SHP77 (cell line): ENCODE measurements around the gene MACROH2A1.

Experiments
- DNase-seq, 2 experiments: peaks; one replicate each; lab custom pipeline; 2025; lab: John Stamatoyannopoulos, UW

The MACROH2A1 gene

DNA sequence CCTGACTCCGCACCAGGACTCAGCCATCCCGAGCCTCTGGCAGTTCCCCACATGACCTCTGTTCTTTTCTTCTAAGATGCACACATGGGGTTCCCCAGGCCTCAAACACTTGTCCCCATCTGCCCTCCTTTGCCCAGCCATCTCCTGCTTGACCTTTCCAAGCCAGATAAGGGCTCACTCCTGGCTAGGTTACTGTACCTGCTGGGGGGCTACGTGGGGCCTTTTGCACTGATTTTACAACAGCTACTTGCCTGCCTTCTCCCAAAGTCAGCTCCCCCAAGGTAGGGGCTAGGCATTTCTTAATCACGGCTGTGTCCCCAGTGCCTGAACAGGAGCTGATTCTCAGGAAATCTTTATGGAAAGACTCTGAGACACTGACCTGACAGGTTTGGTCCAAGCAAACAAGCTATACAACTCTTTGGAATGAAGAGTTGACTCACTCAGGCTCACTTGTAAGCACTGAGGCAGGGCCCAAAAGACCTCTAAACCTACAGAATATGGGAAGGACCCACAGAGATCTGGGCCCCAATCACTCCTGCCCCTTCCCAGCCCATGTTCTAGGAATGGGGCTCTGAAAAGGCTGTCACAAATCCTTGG is 2.5 kb downstream of the MACROH2A1 start:
- DNase-seq = no peak

DNA sequence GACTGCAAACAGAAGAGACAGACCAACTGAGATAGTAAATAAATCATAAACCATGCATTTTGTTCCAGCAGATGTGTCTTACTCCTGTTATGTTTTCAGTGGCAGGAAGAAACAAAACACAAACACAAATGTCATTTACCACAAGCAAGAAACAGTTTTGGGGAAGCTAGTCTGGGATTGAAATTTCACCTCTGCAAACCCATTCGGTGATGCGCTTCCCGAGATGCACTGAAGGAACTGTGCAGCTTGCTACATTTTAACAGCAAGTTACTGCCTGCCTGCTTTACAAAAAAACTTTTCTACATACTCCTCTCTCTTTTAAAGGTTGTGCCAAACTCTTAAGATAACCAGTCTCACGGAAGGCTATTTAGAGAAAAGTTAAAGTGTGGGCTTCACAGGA is 3.2 kb downstream of the MACROH2A1 start:
- no peak for DNase-seq

DNA sequence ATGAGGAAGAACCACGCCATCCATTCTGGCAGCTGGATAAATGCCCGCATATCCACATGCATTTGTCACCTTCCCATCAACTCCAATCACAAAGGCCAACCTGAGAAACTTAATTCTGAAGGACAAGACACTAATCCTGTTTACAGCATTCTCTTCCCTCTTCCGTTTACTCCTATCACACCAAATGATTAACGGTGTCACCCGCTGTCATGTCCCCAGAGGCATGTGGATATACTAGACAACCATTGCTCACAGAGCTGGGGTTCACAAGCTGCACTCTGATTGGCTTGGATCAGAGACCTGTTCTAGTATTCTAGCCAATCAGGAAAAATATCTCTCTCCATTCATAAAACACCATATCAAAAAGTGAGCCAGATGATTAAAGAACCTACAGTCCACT is 3.6 kb downstream of the MACROH2A1 start:
- DNase-seq = no peak

DNA sequence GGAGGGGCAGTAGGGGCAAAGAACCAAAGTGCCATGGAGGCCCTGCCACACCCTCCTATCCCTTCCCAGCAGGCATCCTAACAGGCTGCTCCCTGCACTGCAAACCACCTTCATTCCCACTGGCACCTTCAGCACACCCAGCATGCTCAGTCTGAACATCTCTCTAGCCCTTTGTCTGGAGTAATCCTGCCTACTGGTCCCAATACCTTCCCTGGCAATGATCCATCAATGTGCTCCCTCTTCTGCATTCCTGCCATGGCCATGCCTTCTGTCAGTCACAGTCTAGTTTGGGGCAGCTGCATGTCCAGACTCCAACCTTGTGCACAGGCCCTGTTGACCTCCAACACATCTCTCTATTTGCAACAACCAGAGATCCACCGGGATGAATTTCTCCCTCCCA is 4.9 kb downstream of the MACROH2A1 start:
- DNase-seq = no peak

DNA sequence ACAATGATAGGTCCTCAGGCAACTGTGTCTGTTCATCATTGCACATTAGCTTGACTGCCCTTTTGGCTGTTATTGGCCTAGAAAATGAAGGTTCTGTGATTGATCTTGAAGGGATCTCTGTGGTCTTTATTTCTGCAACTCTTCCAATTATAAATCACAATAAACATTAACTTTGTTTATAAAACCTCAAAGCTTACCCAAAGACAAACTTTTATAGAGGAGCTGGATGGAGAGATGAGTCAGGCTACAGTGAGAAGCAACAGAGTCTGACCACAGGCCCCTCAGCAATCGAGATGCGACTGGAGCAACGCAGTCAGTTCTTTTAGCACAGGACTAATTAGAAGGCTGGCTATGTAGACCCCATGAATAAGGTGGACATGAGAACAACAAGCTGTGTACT is 5.3 kb downstream of the MACROH2A1 start:
- DNase-seq = no peak

DNA sequence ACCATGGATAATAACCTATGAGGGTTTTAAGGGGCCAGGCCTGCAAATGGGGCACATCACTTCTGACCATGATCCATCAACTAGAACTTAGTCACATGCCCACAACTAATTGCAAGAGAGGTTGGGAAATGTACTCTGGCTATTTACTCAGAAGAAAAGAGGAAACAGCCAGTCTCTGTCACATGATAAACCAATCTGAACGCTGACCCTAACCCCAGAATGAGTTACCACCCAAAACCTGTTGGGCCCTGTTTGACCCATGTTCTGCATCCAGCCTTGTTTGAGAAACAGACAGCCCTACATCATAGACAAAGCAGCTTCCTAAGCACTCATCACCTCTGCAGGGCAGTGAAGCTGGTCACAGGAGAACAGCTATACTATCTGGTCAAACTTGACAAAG is 5.8 kb downstream of the MACROH2A1 start:
- DNase-seq = no peak

DNA sequence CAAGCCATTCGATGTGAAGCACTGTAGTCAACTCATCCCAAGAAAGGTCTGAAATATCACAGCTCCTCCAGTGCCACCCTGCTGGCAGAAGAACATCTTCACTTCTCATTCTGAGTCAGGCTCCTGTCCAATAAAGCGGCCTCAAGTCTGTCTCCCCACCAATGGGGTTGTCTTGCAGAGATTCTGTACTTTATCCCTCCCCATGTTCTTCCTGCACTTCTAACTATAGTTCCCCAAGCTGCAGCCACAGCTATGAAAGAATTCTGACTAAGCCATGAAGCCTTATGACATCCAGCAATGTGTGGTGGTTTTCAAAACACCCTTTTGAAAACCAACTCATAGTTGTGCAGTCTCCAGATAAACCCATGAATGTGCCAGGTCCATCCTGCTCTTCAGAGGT is 6.8 kb downstream of the MACROH2A1 start:
- DNase-seq = no peak

DNA sequence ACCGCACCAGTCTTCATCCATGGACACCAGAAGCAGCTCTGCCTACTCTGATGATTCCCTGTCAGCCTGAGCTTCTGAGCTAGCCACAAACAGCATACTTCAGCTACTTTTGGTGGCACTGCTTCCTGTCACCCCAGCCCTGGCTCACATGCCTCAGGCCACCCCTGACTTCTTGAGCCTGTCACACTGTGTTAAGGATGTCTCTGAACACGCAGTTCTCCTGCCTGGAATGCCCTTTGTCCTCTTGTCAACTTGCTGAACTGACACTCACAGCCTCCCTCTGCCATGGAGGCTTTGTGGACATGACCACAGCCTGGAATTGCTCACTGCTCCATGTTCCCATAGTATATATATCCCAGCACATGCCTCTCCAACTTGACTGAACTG is 7.2 kb downstream of the MACROH2A1 start:
- DNase-seq = no peak

DNA sequence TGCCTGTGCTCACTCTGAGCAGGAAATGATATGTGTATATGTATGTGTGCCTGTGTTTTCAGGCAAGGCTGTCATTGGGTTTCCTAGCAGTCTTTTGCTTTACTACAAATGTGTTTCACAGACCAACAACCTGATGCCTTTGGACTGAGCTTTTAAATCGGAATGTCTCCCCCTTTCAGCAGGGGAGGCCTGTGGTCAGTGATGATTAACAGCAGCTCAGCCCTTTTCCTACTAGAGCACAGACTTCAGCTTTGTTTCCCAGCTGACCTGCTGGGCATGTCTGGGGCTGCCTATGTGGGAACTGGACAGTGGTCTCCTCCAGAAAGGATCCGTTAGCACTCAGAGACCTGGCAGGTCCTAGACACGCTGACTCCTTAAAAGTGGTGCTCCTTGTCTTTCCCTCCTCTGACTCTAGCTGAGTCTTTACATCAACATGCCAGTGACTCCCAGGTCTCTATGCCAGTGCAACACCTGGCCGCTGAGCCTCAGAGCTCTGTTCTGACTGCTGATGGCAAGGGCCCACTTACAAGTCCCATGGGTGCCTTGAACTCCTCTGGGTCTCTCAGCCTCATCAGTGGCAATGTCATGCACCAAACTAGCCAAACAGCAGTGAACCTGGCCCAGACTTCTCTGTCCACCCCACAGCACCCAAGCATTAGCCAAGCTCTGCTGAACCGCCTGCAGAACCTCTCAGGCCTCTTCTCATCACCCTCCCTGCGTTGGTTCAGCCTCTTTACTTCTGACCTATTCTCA is 7.7 kb downstream of the MACROH2A1 start:
- no peak for DNase-seq

DNA sequence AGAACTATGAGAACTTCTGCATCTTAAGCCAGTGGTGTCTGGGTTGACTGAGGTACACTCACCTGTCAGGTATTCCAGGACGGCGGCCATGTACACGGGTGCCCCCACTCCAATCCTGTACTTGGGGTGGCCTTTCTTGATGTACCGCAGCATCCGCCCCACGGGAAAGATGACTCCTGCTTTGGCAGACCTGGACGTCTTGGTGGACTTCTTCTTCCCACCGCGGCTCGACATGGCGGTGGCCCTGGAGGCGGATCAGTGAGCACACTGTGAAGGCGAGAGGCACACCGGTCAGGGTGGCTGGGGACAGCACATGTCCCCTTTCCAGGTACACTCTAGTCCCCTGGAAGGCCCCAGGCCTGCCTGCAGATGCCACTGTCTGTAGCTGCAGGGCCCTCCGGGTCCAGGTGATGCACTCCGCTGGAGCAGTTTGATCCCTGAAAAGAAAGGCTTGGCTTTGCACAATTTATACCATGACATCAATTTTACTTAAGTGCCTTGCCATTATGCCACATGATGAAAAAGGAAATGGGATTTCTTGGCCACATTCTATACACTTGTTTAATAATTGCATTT is 10.1 kb downstream of the MACROH2A1 start:
- no peak for DNase-seq

DNA sequence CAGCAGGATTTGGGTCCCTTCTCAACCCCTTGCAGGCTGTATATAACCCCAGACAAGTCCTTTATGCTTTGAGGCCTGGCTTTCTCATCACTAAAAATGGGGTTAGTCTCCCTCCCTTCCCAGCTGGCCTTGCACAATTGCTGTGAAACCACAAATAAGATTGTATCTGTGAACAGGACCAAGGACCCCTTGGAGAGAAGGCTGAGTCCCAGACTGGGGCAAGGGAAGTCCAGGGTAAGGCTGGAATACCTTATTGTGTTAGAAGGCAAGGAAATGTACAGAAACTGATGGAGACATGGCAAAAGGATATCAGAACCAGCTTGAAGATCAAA is 11.4 kb downstream of the MACROH2A1 start:
- no peak for DNase-seq

DNA sequence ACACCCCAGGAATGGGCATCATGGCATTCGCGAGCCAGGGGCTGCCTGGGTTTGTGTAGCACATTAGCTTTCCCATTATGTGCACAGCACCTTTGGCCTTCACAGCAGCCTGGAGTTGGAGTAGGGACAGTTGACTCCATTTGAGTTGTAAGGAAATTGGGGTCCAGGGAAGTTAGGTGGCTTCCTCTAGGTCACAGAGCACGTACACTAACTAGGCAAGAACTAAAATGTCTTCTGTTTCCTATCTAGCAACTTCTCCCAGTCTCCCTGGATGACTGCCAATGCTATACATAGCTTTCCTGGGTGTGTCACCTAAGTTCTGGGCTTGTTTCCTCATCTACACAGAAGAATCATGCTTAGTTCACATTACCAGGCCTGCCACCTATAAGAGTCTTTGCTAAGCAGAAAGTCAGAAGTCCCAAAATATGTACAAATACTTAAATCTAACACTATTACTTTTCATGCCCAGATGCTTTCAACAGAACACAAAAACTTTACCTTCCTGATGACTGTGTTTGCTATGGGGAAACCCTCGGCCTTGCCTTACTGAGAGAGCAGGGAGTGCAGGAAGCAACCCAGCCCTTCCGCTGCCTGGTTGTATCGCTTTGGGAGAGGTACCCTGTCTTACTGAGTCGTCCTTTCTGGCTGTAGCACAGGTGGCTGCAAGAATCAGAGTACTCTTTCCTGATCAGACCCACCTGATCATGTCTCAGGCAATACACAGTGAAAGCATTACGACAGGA is 12.0 kb downstream of the MACROH2A1 start:
- DNase-seq = no peak

DNA sequence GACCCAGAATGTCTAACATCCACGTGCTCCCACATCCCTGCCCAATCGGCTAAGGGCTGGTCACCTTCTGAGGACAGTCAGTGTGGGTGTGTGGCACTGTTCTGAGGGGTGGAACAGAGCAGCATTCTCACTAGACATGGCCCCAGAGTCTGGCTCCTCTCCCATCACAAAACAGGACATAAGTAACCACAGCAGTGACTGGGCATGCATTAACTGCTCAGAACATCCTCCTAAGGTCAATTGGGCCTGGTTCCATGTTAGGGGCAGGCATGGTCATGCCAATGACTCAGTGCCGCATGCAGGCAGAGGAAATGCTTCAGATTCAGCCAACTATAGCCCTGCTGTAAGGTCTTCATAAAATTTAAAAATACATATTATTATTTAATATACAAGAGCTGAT is 12.9 kb downstream of the MACROH2A1 start:
- no peak for DNase-seq

DNA sequence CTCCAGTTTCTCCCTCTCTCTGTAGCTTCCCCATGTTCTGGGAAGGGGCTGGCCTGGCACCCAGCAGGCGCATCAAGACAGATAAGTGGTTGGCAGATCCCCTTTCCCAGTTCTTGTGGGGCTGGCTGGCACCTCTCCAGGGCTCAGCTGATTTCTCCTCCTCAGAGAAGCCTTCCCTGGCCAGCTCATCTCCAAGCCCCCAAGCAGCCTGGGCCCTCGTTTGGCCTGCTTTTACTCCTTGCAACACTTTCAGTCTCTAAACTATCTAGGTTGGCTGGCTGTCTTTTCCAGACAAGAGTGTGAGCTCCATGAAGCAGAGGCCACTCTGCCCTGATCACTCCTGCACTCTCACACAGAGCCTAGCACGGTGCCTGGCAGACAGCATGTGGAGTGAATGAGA is 13.5 kb downstream of the MACROH2A1 start:
- no peak for DNase-seq

DNA sequence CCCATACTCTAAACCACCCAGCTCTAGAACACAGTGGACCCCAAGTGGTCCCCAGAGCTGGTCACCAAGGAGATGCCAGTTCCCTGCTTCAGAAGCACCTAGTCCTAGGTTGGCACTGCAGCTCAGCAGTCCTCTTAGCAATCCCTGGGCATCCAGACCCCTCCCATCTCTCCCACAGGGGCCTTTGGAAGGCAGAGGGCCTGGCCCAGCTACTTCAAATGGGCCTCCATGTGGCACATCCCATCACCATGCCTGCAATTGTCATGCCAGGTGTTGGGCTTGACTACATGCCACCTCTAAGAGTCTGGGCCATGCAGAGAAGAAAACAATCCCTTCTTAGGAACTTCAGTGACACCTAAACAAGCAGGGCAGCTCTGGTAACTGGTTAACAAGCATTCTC is 14.1 kb downstream of the MACROH2A1 start:
- no peak for DNase-seq

DNA sequence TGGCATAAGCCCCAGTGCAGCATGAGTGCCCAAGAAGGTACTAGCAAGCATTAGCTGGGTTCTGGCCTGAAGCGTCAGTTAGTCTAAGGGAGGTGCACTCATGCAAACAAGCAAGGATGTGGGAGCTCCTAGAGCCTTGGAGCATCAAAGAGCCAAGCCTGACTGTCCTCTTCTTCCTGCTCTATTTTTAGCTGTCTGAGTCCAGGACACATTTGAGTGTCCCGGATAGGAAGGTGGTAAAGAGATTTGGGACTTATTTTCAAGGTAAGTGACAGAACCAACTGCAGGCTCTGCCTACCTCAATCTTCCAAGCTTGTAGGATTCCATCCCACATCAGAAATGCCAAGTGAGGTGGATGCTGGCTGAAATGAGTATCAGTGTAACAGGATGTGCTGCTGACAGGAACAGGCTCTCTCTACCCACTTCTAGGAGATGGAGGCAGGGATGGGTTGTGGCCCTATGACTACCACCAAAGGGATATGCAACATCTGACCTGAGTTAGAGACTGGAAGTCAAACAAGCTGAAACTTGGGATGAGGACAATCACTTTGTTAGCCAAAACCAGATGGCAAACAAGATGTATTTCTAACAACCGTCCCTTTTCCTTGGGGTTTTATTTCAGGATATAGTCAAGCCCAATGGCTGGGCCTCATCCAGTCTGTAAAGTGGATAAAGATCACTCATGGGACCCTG is 15.1 kb downstream of the MACROH2A1 start:
- no peak for DNase-seq

DNA sequence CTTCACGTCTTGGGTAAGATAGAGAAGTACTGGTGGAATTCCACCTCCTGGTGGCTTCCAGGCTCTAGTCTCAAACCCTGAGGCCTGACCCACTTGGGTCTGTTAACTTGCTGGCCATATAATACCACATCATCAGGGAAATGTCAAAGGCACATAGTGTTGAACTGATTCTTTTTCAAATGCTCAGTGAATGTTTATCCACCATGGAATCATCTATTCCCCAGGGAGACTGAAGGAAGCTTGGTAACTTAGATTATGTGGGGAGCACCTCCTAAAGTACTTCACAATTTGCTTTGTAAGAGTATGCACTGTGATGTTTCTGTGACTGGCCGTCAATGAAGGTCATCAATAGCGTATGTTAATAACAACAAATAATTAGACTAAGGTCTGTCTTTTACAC is 16.1 kb downstream of the MACROH2A1 start:
- DNase-seq = no peak

DNA sequence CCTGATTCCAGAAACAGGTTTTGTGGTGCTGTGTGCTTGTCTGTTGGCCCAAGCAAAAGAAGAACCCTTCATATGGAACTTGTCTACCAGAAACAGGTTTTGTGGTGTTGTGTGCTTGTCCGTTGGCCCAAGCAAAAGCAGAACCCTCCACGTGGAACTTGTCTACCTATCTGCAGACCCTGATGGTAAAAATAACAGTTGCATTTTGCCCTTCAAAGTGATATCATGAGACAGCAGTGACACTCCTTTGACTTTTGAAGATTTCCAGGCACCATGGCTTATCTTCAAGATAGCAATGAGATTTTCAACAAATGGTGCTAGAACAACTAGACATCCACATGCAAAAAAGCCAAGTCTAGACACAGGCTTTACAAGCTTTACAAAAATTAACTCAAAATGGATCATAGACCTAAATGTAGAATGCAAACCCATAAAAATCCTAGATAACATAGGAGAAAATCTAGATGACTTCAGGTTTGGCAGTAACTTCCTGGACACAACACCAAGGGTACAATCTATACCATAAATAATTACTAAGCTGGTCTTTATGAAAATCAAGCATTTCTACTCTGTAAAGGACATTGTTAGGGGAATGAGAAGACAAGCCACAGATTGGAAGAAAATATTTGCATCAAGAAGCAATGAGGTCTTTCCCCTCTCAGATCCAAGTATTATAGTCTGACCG is 16.8 kb downstream of the MACROH2A1 start:
- DNase-seq = no peak

DNA sequence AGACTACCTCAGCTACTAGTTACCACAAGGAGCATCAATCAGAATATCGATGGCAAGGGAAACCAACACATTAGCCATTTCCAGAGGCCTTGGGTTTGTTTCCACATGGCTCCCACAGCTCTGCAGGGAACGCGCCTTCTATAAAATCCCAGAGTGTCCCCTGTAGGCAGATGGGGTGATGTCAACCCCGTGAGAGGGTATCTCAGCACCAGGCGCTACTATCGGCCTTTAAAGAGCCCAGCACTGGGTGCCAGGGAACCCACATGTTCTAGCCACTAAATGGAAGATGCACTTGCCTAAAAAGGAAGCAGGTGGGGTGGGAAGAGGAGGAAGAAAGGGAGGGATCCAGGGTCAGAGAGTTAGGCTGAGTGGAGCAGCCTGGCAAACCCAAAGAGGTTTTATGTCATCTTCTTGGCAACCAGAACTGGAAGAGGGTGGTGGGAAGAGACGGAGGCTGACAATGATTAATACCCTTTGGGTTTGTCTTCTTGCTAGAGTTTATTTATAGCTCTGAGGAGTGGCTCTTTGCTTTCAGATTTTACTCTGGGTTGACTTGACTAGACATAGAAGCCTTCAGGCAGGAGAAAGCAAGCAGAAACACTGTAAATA is 19.9 kb downstream of the MACROH2A1 start:
- DNase-seq = no peak

DNA sequence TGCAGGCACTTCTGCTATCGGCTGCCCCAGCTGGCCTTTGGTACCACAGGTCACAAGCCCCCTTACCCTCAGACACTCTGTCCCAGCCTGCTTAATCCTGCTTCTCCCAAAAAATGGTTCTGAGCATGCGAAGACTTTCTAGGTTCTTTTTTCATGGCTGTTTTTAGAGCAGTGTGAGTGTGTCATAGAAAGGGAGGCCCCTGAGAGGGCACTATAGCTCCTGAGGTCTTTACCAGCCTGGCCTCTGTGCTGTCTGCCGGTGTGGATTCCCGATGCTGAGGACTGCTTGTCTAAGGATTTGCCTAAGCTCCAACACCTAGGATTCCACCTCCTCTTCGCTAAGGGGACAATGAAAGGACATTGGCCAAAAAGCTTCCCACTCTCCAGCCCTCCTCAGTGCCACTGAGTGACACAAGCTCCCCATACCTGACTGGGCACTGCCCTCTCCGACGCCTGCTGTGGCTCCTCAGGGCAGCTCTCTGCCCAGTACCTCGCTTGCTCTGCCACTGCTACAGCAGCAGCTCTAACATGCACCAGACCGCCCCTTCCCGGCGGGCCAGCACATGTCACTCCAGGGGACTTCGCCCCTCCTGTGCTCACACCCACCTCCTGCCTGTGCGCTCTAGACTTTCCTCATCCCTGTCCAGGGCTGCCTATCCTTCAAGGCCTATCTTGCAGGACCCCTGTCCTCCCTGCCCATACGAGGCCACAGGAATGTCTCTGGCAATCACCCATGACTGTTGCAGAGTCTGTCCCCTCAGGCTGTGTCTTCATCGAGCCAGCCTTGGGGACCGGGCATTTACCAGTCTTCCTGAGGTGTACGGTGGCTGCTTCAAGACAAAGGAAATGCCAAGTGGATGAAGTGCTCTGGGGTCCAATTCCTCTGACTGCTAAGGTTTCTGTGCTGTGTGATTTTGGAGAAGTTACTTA is 21.0 kb downstream of the MACROH2A1 start:
- no peak for DNase-seq
